ENCODE measurements around the gene MOB3B.
A peak's percentile ranks its signal among the peaks of the same experiment; 100 is the strongest.
"Not testable (repeated sequence)": the region's sequence is repeated elsewhere in the genome, so short reads cannot be mapped to it uniquely, and the experiment has no call there.

Gene MOB3B

GRCh38 chr9:27470291-27470856 is 59.2 kb downstream of the MOB3B start:
- Histone ChIP-seq H3K36me3 (ENCODE audit: control insufficient read depth in 1 of 2, insufficient read depth in 2 of 2, low read length in 2 of 2) (peaks cover 0 to 4% of the 10 kb centered on the region in 2 donors), H3K27me3 (ENCODE audit: control insufficient read depth in 1 of 2, insufficient read depth in 2 of 2, low read length in 2 of 2) (no peaks in the 10 kb centered on the region), H3K4me3 (ENCODE audit: low read depth in 1 of 2, low read length in 2 of 2) (no peak overlapping the region), H3K9ac (ENCODE audit: low read depth in 1 of 2, low read length in 2 of 2) (no peak overlapping the region), H3K27ac (ENCODE audit: low read depth, low read length) (no peak overlapping the region), H3K4me1 (ENCODE audit: control insufficient read depth in 1 of 2, insufficient read depth in 2 of 2, low read length in 2 of 2) (peaks cover 22 to 47% of the 10 kb centered on the region in 2 donors), H3K9me3 (ENCODE audit: control insufficient read depth in 1 of 2, low read length in 2 of 2) (no peaks in the 10 kb centered on the region)

DNA sequence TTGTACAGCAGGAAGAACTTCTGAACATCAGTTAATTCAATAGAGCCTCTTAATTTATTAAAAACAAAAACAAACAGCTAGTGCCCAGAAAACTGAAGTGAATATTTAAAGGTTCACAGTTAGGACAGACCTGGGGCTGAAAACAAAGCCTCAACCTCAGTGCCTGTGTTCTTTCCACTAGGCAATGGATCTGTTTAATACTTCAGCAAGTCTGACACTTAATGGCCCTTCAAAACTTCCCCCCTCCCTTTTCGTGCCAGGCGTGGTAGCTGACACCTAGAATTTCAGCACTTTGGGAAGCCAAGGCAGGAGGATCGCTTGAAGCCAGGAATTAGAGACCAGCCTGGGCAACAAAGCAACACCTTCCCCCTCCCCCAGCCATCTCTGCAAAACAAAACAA is 60.1 kb downstream of the MOB3B start:
- peaks cover 0 to 4% of the 10 kb centered on the region in 2 donors for H3K36me3 ChIP-seq (ENCODE audit: control insufficient read depth in 1 of 2, insufficient read depth in 2 of 2, low read length in 2 of 2)
- H3K4me3 ChIP-seq (ENCODE audit: low read depth in 1 of 2, low read length in 2 of 2), result no peak overlapping the region
- H3K9ac ChIP-seq (ENCODE audit: low read depth in 1 of 2, low read length in 2 of 2), result no peak overlapping the region
- peaks cover 22 to 50% of the 10 kb centered on the region in 2 donors for H3K4me1 ChIP-seq (ENCODE audit: control insufficient read depth in 1 of 2, insufficient read depth in 2 of 2, low read length in 2 of 2)
- no peaks in the 10 kb centered on the region for H3K27me3 ChIP-seq (ENCODE audit: control insufficient read depth in 1 of 2, insufficient read depth in 2 of 2, low read length in 2 of 2)
- no peak overlapping the region for H3K27ac ChIP-seq (ENCODE audit: low read depth, low read length)
- no peaks in the 10 kb centered on the region for H3K9me3 ChIP-seq (ENCODE audit: control insufficient read depth in 1 of 2, low read length in 2 of 2)

- Histone ChIP-seq H3K27me3 (ENCODE audit: control insufficient read depth in 1 of 2, insufficient read depth in 2 of 2, low read length in 2 of 2) (no peaks in the 10 kb centered on the region), H3K4me3 (ENCODE audit: low read depth in 1 of 2, low read length in 2 of 2) (no peak overlapping the region), H3K36me3 (ENCODE audit: control insufficient read depth in 1 of 2, insufficient read depth in 2 of 2, low read length in 2 of 2) (peaks cover 0 to 4% of the 10 kb centered on the region in 2 donors), H3K27ac (ENCODE audit: low read depth, low read length) (no peak overlapping the region), H3K4me1 (ENCODE audit: control insufficient read depth in 1 of 2, insufficient read depth in 2 of 2, low read length in 2 of 2) (peaks cover 19 to 43% of the 10 kb centered on the region in 2 donors), H3K9ac (ENCODE audit: low read depth in 1 of 2, low read length in 2 of 2) (no peak overlapping the region), H3K9me3 (ENCODE audit: control insufficient read depth in 1 of 2, low read length in 2 of 2) (no peaks in the 10 kb centered on the region)
Measured at GRCh38 chr9:27468462-27469110, 61.0 kb downstream of the MOB3B start.

DNA sequence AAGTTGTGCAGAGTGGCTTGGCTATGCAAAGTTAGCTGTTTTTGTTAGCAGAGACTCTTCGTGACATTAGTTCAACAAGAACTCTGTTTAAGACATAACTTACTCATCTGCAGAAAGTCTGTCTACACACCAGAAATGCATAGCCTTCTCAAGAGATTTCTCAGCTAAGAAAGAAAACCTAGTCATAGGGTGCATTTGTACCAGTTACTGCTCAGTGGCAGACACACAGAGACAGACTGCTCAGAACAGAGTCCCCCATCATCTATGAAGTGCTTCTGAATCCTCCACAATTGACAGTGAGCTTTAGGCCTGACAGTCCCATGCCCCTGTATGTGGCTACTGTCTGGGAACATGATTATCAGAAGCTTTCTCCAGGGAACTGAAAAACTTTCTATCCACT is 61.6 kb downstream of the MOB3B start:
- H3K27ac ChIP-seq (ENCODE audit: low read depth, low read length), result no peak overlapping the region

GRCh38 chr9:27467486-27467885 is 62.1 kb downstream of the MOB3B start:
- Histone ChIP-seq H3K36me3 (ENCODE audit: control insufficient read depth in 1 of 2, insufficient read depth in 2 of 2, low read length in 2 of 2) (peaks cover 0 to 4% of the 10 kb centered on the region in 2 donors), H3K9me3 (ENCODE audit: control insufficient read depth in 1 of 2, low read length in 2 of 2) (no peaks in the 10 kb centered on the region), H3K27me3 (ENCODE audit: control insufficient read depth in 1 of 2, insufficient read depth in 2 of 2, low read length in 2 of 2) (no peaks in the 10 kb centered on the region), H3K27ac (ENCODE audit: low read depth, low read length) (no peak overlapping the region), H3K9ac (ENCODE audit: low read depth in 1 of 2, low read length in 2 of 2) (no peak overlapping the region), H3K4me1 (ENCODE audit: control insufficient read depth in 1 of 2, insufficient read depth in 2 of 2, low read length in 2 of 2) (peaks cover 12 to 44% of the 10 kb centered on the region in 2 donors), H3K4me3 (ENCODE audit: low read depth in 1 of 2, low read length in 2 of 2) (no peak overlapping the region)

More for the DNA sequence above, 61.6 kb downstream of the MOB3B start:
- peaks cover 13 to 42% of the 10 kb centered on the region in 2 donors for H3K4me1 ChIP-seq (ENCODE audit: control insufficient read depth in 1 of 2, insufficient read depth in 2 of 2, low read length in 2 of 2)
- no peaks in the 10 kb centered on the region for H3K27me3 ChIP-seq (ENCODE audit: control insufficient read depth in 1 of 2, insufficient read depth in 2 of 2, low read length in 2 of 2)
- peaks cover 0 to 4% of the 10 kb centered on the region in 2 donors for H3K36me3 ChIP-seq (ENCODE audit: control insufficient read depth in 1 of 2, insufficient read depth in 2 of 2, low read length in 2 of 2)
- no peak overlapping the region for H3K4me3 ChIP-seq (ENCODE audit: low read depth in 1 of 2, low read length in 2 of 2)
- H3K9ac ChIP-seq (ENCODE audit: low read depth in 1 of 2, low read length in 2 of 2), result no peak overlapping the region
- H3K9me3 ChIP-seq (ENCODE audit: control insufficient read depth in 1 of 2, low read length in 2 of 2), result no peaks in the 10 kb centered on the region

GRCh38 chr9:27466516-27466915 is 63.1 kb downstream of the MOB3B start:
- H3K4me3 ChIP-seq (ENCODE audit: low read depth in 1 of 2, low read length in 2 of 2); H3K27ac ChIP-seq (ENCODE audit: low read depth, low read length); H3K27me3 ChIP-seq (ENCODE audit: control insufficient read depth in 1 of 2, insufficient read depth in 2 of 2, low read length in 2 of 2); H3K36me3 ChIP-seq (ENCODE audit: control insufficient read depth in 1 of 2, insufficient read depth in 2 of 2, low read length in 2 of 2); H3K9ac ChIP-seq (ENCODE audit: low read depth in 1 of 2, low read length in 2 of 2); H3K9me3 ChIP-seq (ENCODE audit: control insufficient read depth in 1 of 2, low read length in 2 of 2): not testable (repeated sequence)
- peaks cover 15 to 51% of the 10 kb centered on the region in 2 donors for H3K4me1 ChIP-seq (ENCODE audit: control insufficient read depth in 1 of 2, insufficient read depth in 2 of 2, low read length in 2 of 2)

GRCh38 chr9:27464950-27465349 is 64.7 kb downstream of the MOB3B start:
- H3K9ac ChIP-seq (ENCODE audit: low read depth in 1 of 2, low read length in 2 of 2); H3K36me3 ChIP-seq (ENCODE audit: control insufficient read depth in 1 of 2, insufficient read depth in 2 of 2, low read length in 2 of 2): not testable (repeated sequence)
- peaks cover 27 to 52% of the 10 kb centered on the region in 2 donors for H3K4me1 ChIP-seq (ENCODE audit: control insufficient read depth in 1 of 2, insufficient read depth in 2 of 2, low read length in 2 of 2)

GRCh38 chr9:27462846-27463245 is 66.8 kb downstream of the MOB3B start:
- Histone ChIP-seq H3K9me3 (ENCODE audit: control insufficient read depth in 1 of 2, low read length in 2 of 2) (no peaks in the 10 kb centered on the region), H3K4me1 (ENCODE audit: control insufficient read depth in 1 of 2, insufficient read depth in 2 of 2, low read length in 2 of 2) (peaks cover 30 to 53% of the 10 kb centered on the region in 2 donors), H3K36me3 (ENCODE audit: control insufficient read depth in 1 of 2, insufficient read depth in 2 of 2, low read length in 2 of 2) (peaks cover 0 to 3% of the 10 kb centered on the region in 2 donors), H3K4me3 (ENCODE audit: low read depth in 1 of 2, low read length in 2 of 2) (peak overlapping the region in 1 of 2 donors; percentile 16), H3K27me3 (ENCODE audit: control insufficient read depth in 1 of 2, insufficient read depth in 2 of 2, low read length in 2 of 2) (no peaks in the 10 kb centered on the region), H3K9ac (ENCODE audit: low read depth in 1 of 2, low read length in 2 of 2) (no peak overlapping the region), H3K27ac (ENCODE audit: low read depth, low read length) (no peak overlapping the region)

More at GRCh38 chr9:27464950-27465349, 64.7 kb downstream of the MOB3B start:
- not testable (repeated sequence) for H3K4me3 ChIP-seq (ENCODE audit: low read depth in 1 of 2, low read length in 2 of 2); H3K9me3 ChIP-seq (ENCODE audit: control insufficient read depth in 1 of 2, low read length in 2 of 2); H3K27me3 ChIP-seq (ENCODE audit: control insufficient read depth in 1 of 2, insufficient read depth in 2 of 2, low read length in 2 of 2); H3K27ac ChIP-seq (ENCODE audit: low read depth, low read length)

- peaks cover 0 to 3% of the 10 kb centered on the region in 2 donors for H3K36me3 ChIP-seq (ENCODE audit: control insufficient read depth in 1 of 2, insufficient read depth in 2 of 2, low read length in 2 of 2)
- no peak overlapping the region for H3K27ac ChIP-seq (ENCODE audit: low read depth, low read length)
- H3K9me3 ChIP-seq (ENCODE audit: control insufficient read depth in 1 of 2, low read length in 2 of 2), result no peaks in the 10 kb centered on the region
- H3K4me1 ChIP-seq (ENCODE audit: control insufficient read depth in 1 of 2, insufficient read depth in 2 of 2, low read length in 2 of 2), result peaks cover 34 to 53% of the 10 kb centered on the region in 2 donors
- no peak overlapping the region for H3K9ac ChIP-seq (ENCODE audit: low read depth in 1 of 2, low read length in 2 of 2)
- H3K27me3 ChIP-seq (ENCODE audit: control insufficient read depth in 1 of 2, insufficient read depth in 2 of 2, low read length in 2 of 2), result no peaks in the 10 kb centered on the region
- peak overlapping the region in 1 of 2 donors; percentile 16 for H3K4me3 ChIP-seq (ENCODE audit: low read depth in 1 of 2, low read length in 2 of 2)
Measured at GRCh38 chr9:27462434-27462833, 67.2 kb downstream of the MOB3B start.

DNA sequence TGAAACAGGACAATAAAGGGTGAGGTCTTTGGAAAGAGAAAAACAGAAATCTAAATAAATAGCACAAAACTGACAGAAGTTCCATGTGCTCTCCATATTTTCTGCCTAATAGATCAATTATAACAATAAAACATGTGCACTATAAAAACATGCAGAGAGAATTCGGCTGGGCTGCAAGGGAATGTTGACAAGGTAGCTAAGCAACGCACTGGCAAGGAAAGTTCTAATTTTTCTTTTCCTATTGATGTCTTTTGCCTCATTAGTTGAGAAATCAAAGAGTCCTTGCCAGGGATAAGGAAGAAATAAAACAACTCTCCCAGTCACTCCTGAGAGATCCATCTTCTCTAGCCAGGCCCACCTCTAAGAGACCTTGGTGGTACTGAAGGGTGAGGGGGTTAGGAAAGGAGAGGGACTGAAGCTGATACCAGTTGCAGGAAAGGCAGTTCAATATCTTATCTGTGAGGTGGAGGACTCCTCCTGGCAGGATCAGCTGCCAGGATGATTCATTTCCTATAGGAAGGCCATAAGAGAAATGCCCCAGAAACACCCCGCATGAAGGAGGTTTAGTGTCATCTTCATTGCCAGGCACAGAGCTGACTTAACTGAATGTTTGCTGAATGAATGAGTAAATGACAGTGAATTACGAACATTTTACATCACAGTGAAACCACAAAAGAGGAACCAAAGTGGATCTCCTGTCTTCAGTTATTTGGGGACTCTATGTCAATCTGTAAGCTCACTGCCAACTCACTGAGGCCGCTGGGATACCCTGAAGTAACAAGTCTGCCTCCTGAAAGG is 69.2 kb downstream of the MOB3B start:
- H3K9ac ChIP-seq (ENCODE audit: low read depth in 1 of 2, low read length in 2 of 2), result no peak overlapping the region
- no peaks in the 10 kb centered on the region for H3K9me3 ChIP-seq (ENCODE audit: control insufficient read depth in 1 of 2, low read length in 2 of 2)
- H3K27ac ChIP-seq (ENCODE audit: low read depth, low read length), result no peak overlapping the region
- peaks cover 44 to 63% of the 10 kb centered on the region in 2 donors for H3K4me1 ChIP-seq (ENCODE audit: control insufficient read depth in 1 of 2, insufficient read depth in 2 of 2, low read length in 2 of 2)
- H3K27me3 ChIP-seq (ENCODE audit: control insufficient read depth in 1 of 2, insufficient read depth in 2 of 2, low read length in 2 of 2), result no peaks in the 10 kb centered on the region
- peaks cover 0 to 4% of the 10 kb centered on the region in 2 donors for H3K36me3 ChIP-seq (ENCODE audit: control insufficient read depth in 1 of 2, insufficient read depth in 2 of 2, low read length in 2 of 2)
- H3K4me3 ChIP-seq (ENCODE audit: low read depth in 1 of 2, low read length in 2 of 2), result no peak overlapping the region

Data from duodenal mucosa (tissue), 2 donors.